ENCODE data around the gene MGAT5.

MGAT5 gene

GRCh38 chr2:134370655-134371445, 117.0 kb downstream of the MGAT5 start:
- DNase-seq: no peak

GRCh38 chr2:134372141-134372540, 118.3 kb downstream of the MGAT5 start:
- DNase-seq: no peak

- DNase-seq: no peak
Observed at GRCh38 chr2:134372611-134373131, 118.8 kb downstream of the MGAT5 start.

- no peak for DNase-seq
Observed at GRCh38 chr2:134375935-134376334, 122.1 kb downstream of the MGAT5 start.

GRCh38 chr2:134377730-134378129, 123.9 kb downstream of the MGAT5 start:
- no peak for DNase-seq

- no peak for DNase-seq
Observed at GRCh38 chr2:134379293-134379692, 125.4 kb downstream of the MGAT5 start.

- DNase-seq: no peak
Observed at GRCh38 chr2:134379722-134380121, 125.8 kb downstream of the MGAT5 start.

GRCh38 chr2:134381141-134381540, 127.3 kb downstream of the MGAT5 start:
- DNase-seq: no peak

- no peak for DNase-seq
Observed at GRCh38 chr2:134384131-134384530, 130.3 kb downstream of the MGAT5 start.

- no peak for DNase-seq
Observed at GRCh38 chr2:134385195-134385594, 131.3 kb downstream of the MGAT5 start.

GRCh38 chr2:134386310-134386709, 132.4 kb downstream of the MGAT5 start:
- DNase-seq: no peak

- DNase-seq: no peak
Observed at GRCh38 chr2:134389381-134389780, 135.5 kb downstream of the MGAT5 start.

GRCh38 chr2:134391751-134392160, 137.9 kb downstream of the MGAT5 start:
- peak in 1 of 2 donors; percentile 8 for DNase-seq

GRCh38 chr2:134392442-134393074, 138.7 kb downstream of the MGAT5 start:
- no peak for DNase-seq

GRCh38 chr2:134393075-134393461, 139.2 kb downstream of the MGAT5 start:
- no peak for DNase-seq

- no peak for DNase-seq
Observed at GRCh38 chr2:134395779-134396178, 141.9 kb downstream of the MGAT5 start.

GRCh38 chr2:134396493-134396892, 142.6 kb downstream of the MGAT5 start:
- no peak for DNase-seq

- no peak for DNase-seq
Observed at GRCh38 chr2:134397146-134397896, 143.4 kb downstream of the MGAT5 start.

- DNase-seq: no peak
Observed at GRCh38 chr2:134398300-134398699, 144.4 kb downstream of the MGAT5 start.

- DNase-seq: no peak
Observed at GRCh38 chr2:134399096-134399495, 145.2 kb downstream of the MGAT5 start.

- DNase-seq: no peak
Observed at GRCh38 chr2:134401081-134401497, 147.2 kb downstream of the MGAT5 start.

- no peak for DNase-seq
Observed at GRCh38 chr2:134401789-134402188, 147.9 kb downstream of the MGAT5 start.

GRCh38 chr2:134402410-134402809, 148.5 kb downstream of the MGAT5 start:
- no peak for DNase-seq

All from CD4-positive, alpha-beta T cell treated with Interferon alpha-2 for 1 hour (primary cell).